Measurements from ENCODE around the gene SPTBN4.

DNA sequence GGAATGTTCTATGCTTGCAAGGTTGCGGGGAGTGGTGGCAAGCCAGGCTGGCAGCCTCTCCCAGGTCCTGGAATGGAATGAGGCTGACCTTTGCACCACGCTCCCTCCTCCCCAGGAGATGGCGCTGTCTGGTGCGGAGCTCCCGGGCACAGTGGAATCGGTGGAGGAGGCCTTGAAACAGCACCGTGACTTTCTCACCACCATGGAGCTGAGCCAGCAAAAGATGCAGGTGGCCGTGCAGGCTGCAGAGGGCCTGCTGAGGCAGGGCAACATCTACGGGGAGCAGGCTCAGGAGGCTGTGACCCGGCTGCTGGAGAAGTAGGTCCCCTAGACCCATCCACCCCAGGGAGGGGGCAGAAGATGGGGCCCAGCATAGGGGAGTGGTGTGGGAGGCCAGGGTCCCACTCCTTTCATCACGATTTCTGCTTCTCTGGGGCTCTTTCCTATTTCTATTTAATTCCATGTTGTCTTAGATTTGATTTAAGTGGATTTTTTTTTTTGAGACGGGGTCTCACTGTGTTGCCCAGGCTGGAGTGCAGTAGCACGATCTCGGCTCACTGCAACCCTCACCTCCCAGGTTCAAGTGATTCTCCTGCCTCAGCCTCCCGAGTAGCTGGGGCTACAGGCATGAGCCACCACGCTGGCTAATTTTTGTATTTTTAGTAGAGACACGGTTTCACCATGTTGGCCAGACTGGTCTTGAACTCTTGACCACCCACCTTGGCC, 56.7 kb downstream of the SPTBN4 start:
- TF ChIP-seq, protein P1, sequence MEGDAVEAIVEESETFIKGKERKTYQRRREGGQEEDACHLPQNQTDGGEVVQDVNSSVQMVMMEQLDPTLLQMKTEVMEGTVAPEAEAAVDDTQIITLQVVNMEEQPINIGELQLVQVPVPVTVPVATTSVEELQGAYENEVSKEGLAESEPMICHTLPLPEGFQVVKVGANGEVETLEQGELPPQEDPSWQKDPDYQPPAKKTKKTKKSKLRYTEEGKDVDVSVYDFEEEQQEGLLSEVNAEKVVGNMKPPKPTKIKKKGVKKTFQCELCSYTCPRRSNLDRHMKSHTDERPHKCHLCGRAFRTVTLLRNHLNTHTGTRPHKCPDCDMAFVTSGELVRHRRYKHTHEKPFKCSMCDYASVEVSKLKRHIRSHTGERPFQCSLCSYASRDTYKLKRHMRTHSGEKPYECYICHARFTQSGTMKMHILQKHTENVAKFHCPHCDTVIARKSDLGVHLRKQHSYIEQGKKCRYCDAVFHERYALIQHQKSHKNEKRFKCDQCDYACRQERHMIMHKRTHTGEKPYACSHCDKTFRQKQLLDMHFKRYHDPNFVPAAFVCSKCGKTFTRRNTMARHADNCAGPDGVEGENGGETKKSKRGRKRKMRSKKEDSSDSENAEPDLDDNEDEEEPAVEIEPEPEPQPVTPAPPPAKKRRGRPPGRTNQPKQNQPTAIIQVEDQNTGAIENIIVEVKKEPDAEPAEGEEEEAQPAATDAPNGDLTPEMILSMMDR (IDR thresholded peaks at IDR 0.05): peak in 1 of 4 experiments; percentile 41
- TF ChIP-seq POLR2AphosphoS5 (IDR thresholded peaks at IDR 0.05): no peak

All from gastroesophageal sphincter (tissue), 3 donors.